Transverse colon (tissue), 4 donors: ENCODE results near the gene TANGO2. TPM values are rescaled to one million over a fixed set of nuclear protein-coding genes. Genes with fewer than 3 reads are reported as not detected.

Experiments
- DNase-seq: peaks from one replicate; pipeline ENCODE4 v3.0.0-alpha.2; 2019
- H3K27ac ChIP-seq, 4 donors: fragments of 200-600 bp; sonication (generic); 2 replicates each; pipeline ENCODE4 v1.5.1; 2016 to 2018; ENCODE audit warnings: inconsistent platforms in 4 of 4
- H3K27me3 ChIP-seq: fragments of 200-600 bp; sonication (generic); 2 replicates; pipeline ENCODE4 v1.5.1; 2017; ENCODE audit warnings: inconsistent platforms
- H3K36me3 ChIP-seq, 4 donors: fragments of 200-600 bp; sonication (generic); 2 replicates each; pipeline ENCODE4 v1.5.1; 2017 to 2019; ENCODE audit warnings: inconsistent platforms in 4 of 4
- H3K4me1 ChIP-seq, 4 donors: fragments of 200-600 bp; sonication (generic); 2 replicates each; pipeline ENCODE4 v1.5.1; 2017 to 2020; ENCODE audit warnings: inconsistent platforms in 4 of 4
- H3K4me3 ChIP-seq, 4 donors: fragments of 200-600 bp; sonication (generic); 1 replicate in 1 of 4; 2 replicates in 3 of 4; pipeline versions ENCODE4 v1.5.1 to v1.6.1; 2017 to 2019; ENCODE audit warnings: inconsistent platforms in 4 of 4
- H3K9me3 ChIP-seq, 2 donors: fragments of 200-600 bp; sonication (generic); 2 replicates each; pipeline ENCODE4 v1.5.1; 2017 to 2019; ENCODE audit warnings: inconsistent platforms in 2 of 2
- CTCF ChIP-seq, 5 experiments: fragments of 200-600 bp in 3 of 5; fragments of 450-650 bp in 2 of 5; sonication (generic) in 3 of 5; IDR thresholded peaks; 1 replicate in 2 of 5; 2 replicates in 3 of 5; pipeline ENCODE4 v1.5.1; 2016 to 2017; ENCODE audit warnings: antibody characterized with exemption in 5 of 5, inconsistent platforms in 3 of 5, mild to moderate bottlenecking in 2 of 5, moderate library complexity in 1 of 5
- EP300 ChIP-seq: sonication (generic); formaldehyde crosslinking; IDR thresholded peaks from one replicate; pipeline ENCODE4 v1.6.1; 2017; ENCODE audit warnings: antibody characterized with exemption, low read depth
- POLR2A ChIP-seq: fragments of 450-650 bp; IDR thresholded peaks from one replicate; pipeline ENCODE4 v1.6.1; 2016; ENCODE audit warnings: antibody characterized with exemption, mild to moderate bottlenecking, moderate library complexity
- POLR2AphosphoS5 ChIP-seq, 3 donors: sonication (generic); formaldehyde crosslinking; IDR thresholded peaks; one replicate each; pipeline ENCODE4 v1.6.1; 2016; ENCODE audit warnings: antibody characterized with exemption in 3 of 3
- WGBS, 2 donors: methylation state at CpG; one replicate each; pipeline ENCODE4 v1.1.5; 2018; ENCODE audit warnings: low coverage in 1 of 2; 5-methylcytosine and 5-hydroxymethylcytosine counted together
- in situ Hi-C, 4 donors: fragments of 200-750 bp; cut with MboI; loops; one replicate each; pipeline versions ENCODE4 v1.15.0 to v1.15.1; 2017; ENCODE audit warnings: low sequenced_read_pairs in 3 of 4, low pct_ligation_motif_present in 1 of 4, low pct_unique_long_range_greater_than_20kb in 1 of 4
- intact Hi-C: fragments of 100-400 bp; cut with DNase I; formaldehyde crosslinking; loops from one replicate; pipeline ENCODE4 v1.15.1; 2023; ENCODE audit warnings: low total_unique reads
- total RNA-seq, 4 donors: library from RNA; depleted of rRNA; stranded (reverse); fragments of >200 nt; gene quantifications; one replicate each; pipeline ENCODE4 v1.1.0, GENCODE V29; 2016

Gene TANGO2
- total RNA-seq, 4 donors from 2014 or later = 32.9 to 101 (median 50.6) TPM

DNA sequence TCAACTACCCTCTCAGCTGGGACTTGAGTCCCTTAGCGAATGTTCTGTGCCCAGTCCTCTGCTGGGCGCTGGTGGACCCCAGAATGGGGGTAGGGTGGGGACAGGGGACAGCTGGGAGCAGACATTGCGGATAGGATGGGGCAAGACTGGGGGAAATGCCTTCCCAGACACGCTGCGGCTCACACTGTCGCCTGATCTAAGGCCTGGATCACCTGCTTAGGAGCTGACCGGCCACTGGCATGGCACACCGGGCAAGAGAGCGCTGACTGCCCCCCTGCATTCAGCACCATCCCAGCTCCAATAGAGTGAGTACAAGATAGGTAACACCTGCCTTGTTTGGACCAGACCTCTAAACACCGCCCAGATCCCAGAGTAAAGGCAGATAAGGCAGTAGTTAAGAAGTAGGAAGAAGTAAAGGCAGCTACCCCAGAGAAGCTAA lies 5.7 kb upstream of the TANGO2 start:
- no peak overlapping the region for H3K4me3 ChIP-seq
- in situ Hi-C loops (no loop called here), intact Hi-C loops (no loop called here)
- WGBS, 2 donors = 89% methylated on average over 10 of the region's 10 CpGs; no CpG with 5 or more reads in 1 of the 2 donors
- H3K4me1 ChIP-seq = peaks cover 6 to 17% (median 16%) of the 10 kb centered on the region in 4 donors
- DNase-seq = no peak
- no peak for TF ChIP-seq EP300
- TF ChIP-seq POLR2AphosphoS5 (IDR thresholded peaks at IDR 0.05) = no peak
- no peaks in the 10 kb centered on the region for H3K36me3 ChIP-seq
- peak overlapping the region; percentile 2 to 55 (median 24) for H3K27ac ChIP-seq
- H3K27me3 ChIP-seq = peaks cover 17% of the 10 kb centered on the region
- H3K9me3 ChIP-seq = no peaks in the 10 kb centered on the region

GRCh38 chr22:20015971-20016733 lies 4.8 kb upstream of the TANGO2 start:
- intact Hi-C loops = no loop called here

DNA sequence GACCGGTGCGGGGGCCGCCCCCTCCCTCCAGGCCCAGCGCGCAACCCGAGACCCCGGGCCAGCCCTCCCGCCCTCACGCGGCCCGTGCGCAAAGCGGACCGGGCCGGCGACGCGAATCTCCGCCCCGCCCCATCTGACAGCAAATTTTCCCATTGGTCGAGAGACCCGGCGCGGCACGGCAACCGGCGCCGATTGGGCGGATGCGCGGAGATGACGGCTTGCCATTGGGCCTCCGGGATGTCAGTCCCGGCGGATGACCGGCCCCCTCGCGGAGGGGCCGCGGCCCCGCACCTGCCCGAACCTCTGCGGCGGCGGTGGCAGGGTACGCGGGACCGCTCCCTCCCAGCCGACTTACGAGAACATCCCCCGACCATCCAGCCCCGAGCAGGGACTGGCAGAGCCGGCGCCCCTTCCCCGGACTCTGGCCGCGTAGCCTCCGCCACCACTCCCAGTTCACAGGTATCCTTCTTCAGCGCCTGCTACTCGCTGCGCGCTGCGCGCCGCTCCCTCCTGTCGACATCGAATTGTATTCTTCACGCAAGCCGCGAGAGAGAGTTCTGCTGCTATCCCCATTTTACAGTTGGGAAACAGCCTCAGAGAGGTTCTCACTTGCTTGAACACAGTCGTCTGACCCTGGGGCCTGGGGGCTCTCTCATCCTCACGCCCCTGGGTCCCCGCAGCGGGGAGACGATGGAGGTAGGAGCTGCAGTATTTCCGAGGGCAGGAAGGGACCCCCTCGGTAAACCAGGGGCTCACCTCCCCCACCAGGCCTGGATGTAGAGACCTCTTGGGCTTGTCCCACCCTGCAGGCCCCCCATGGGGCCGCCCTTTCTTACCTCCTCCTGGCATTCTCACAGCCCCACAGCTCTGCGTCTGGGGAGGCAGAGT lies 3.9 kb upstream of the TANGO2 start, which contains the start of gene ARVCF:
Gene ARVCF (minus strand): TSS at position 90 of the 888 bp plus-strand sequence. CDS start 26,029 bp downstream, outside the sequence.
- no peak for TF ChIP-seq EP300
- peak in 4 of 5 experiments; percentile 24 to 67 (median 40) for TF ChIP-seq CTCF (IDR thresholded peaks at IDR 0.05)
- intact Hi-C loops = no loop called here
- Histone ChIP-seq H3K36me3 (no peaks in the 10 kb centered on the region), H3K27ac (peak within 1 kb of the TSS in 3 of 4 donors; percentile 45 to 55 (median 46)), H3K27me3 (peaks cover 17% of the 10 kb centered on the region), H3K9me3 (no peaks in the 10 kb centered on the region), H3K4me3 (peak within 1 kb of the TSS; percentile 65 to 94 (median 82)), H3K4me1 (peaks cover 12 to 29% (median 25%) of the 10 kb centered on the region in 4 donors)
- DNase-seq = peak; percentile 94
- WGBS, 2 donors = 0 to 1% methylated on average over 1 to 47 of the region's 79 CpGs
- in situ Hi-C loops = no loop called here

More at GRCh38 chr22:20015971-20016733, 4.8 kb upstream of the TANGO2 start:
- peak; percentile 33 for DNase-seq
- Histone ChIP-seq H3K27me3 (peaks cover 17% of the 10 kb centered on the region), H3K27ac (peak overlapping the region in 3 of 4 donors; percentile 45 to 55 (median 46)), H3K4me1 (peaks cover 9 to 22% (median 20%) of the 10 kb centered on the region in 4 donors), H3K4me3 (peak overlapping the region; percentile 65 to 94 (median 82)), H3K36me3 (no peaks in the 10 kb centered on the region), H3K9me3 (no peaks in the 10 kb centered on the region)
- 2% methylated on average over 96 of the region's 101 CpGs; no CpG with 5 or more reads in 1 of the 2 donors for WGBS, 2 donors
- TF ChIP-seq POLR2A (no peak), CTCF (IDR thresholded peaks at IDR 0.05) (no peak), POLR2AphosphoS5 (IDR thresholded peaks at IDR 0.05) (no peak), EP300 (no peak)
- in situ Hi-C loops = no loop called here

GRCh38 chr22:20017622-20017958 lies 3.3 kb upstream of the TANGO2 start:
- Histone ChIP-seq H3K27me3 (peaks cover 17% of the 10 kb centered on the region), H3K9me3 (no peaks in the 10 kb centered on the region), H3K27ac (no peak overlapping the region), H3K36me3 (no peaks in the 10 kb centered on the region), H3K4me1 (peaks cover 18 to 35% (median 31%) of the 10 kb centered on the region in 4 donors), H3K4me3 (peak overlapping the region in 1 of 4 donors; percentile 92)
- TF ChIP-seq EP300 (no peak), POLR2AphosphoS5 (IDR thresholded peaks at IDR 0.05) (no peak), POLR2A (no peak), CTCF (IDR thresholded peaks at IDR 0.05) (no peak)
- WGBS, 2 donors = 36 to 58% methylated on average over 6 to 9 of the region's 9 CpGs
- intact Hi-C loops = no loop called here
- in situ Hi-C loops = no loop called here
- no peak for DNase-seq
